ENCODE measurements around the gene IRAK1. TPM values are rescaled to one million over a fixed set of nuclear protein-coding genes. Genes with fewer than 3 reads are reported as not detected.
A peak's percentile ranks its signal among the peaks of the same experiment; 100 is the strongest.

IRAK1 gene
- total RNA-seq, 4 donors from 2014 or later = 36.4 to 53.1 (median 42.8) TPM

- H3K27me3 ChIP-seq = no peaks in the 10 kb centered on the region
- no peak overlapping the region for H3K4me3 ChIP-seq (replicated peaks in 1 of 3)
- no peaks in the 10 kb centered on the region for H3K36me3 ChIP-seq
- TF ChIP-seq, protein P1, sequence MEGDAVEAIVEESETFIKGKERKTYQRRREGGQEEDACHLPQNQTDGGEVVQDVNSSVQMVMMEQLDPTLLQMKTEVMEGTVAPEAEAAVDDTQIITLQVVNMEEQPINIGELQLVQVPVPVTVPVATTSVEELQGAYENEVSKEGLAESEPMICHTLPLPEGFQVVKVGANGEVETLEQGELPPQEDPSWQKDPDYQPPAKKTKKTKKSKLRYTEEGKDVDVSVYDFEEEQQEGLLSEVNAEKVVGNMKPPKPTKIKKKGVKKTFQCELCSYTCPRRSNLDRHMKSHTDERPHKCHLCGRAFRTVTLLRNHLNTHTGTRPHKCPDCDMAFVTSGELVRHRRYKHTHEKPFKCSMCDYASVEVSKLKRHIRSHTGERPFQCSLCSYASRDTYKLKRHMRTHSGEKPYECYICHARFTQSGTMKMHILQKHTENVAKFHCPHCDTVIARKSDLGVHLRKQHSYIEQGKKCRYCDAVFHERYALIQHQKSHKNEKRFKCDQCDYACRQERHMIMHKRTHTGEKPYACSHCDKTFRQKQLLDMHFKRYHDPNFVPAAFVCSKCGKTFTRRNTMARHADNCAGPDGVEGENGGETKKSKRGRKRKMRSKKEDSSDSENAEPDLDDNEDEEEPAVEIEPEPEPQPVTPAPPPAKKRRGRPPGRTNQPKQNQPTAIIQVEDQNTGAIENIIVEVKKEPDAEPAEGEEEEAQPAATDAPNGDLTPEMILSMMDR (IDR thresholded peaks at IDR 0.05) = no peak
- no peak for TF ChIP-seq POLR2A (IDR thresholded peaks at IDR 0.05)
- 77 to 80% methylated on average over 6 to 10 of the region's 27 CpGs for WGBS, 2 donors
- no peak for DNase-seq
- intact Hi-C loops (cut with DNase I) = no loop called here
- peak overlapping the region in 2 of 3 donors; percentile 24 to 41 for H3K27ac ChIP-seq
- no peaks in the 10 kb centered on the region for H3K9me3 ChIP-seq
- peaks cover 9 to 41% of the 10 kb centered on the region in 2 donors for H3K4me1 ChIP-seq
Measured at GRCh38 chrX:154023276-154024000, 3.7 kb upstream of the IRAK1 start.

- no peak for DNase-seq
- Histone ChIP-seq H3K27me3 (no peaks in the 10 kb centered on the region), H3K36me3 (no peaks in the 10 kb centered on the region), H3K9me3 (no peaks in the 10 kb centered on the region), H3K4me1 (peaks cover 9 to 41% of the 10 kb centered on the region in 2 donors), H3K4me3 (replicated peaks in 1 of 3) (no peak overlapping the region), H3K27ac (no peak overlapping the region)
- 84 to 94% methylated on average over 3 to 5 of the region's 5 CpGs for WGBS, 2 donors
- TF ChIP-seq, protein P1 (IDR thresholded peaks at IDR 0.05) = no peak
- TF ChIP-seq POLR2A (IDR thresholded peaks at IDR 0.05) = no peak
- intact Hi-C loops (cut with DNase I) = no loop called here
Measured at GRCh38 chrX:154022108-154022507, 2.4 kb upstream of the IRAK1 start.

DNA sequence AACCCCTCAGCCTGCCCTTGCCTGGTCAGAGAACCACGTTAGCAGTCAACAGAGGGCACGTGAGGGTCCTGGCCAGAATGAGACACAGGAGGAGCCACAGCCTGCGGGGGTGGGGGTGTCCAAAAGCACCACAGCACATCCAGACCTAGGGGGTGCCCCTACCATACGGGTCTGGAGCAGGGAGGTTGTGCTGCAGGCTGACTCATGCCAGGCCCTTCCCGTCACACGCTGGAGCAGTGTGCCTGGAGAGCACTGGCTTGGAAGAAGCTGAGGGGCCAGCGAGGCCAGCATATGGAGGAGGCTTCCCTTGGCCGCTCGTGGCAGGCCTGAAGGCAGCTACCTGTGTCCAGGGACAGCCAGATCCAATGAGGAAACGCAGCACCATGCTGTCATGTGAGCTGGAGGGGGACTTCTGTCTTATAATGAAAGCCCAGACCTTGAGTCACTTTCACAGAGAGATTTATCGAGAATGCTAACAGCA is 1.5 kb upstream of the IRAK1 start:
- Histone ChIP-seq H3K4me1 (peaks cover 9 to 37% of the 10 kb centered on the region in 2 donors), H3K36me3 (no peaks in the 10 kb centered on the region), H3K27ac (peak overlapping the region in 1 of 3 donors; percentile 68), H3K9me3 (no peaks in the 10 kb centered on the region), H3K4me3 (replicated peaks in 1 of 3) (no peak overlapping the region), H3K27me3 (no peaks in the 10 kb centered on the region)
- TF ChIP-seq POLR2A (IDR thresholded peaks at IDR 0.05) = no peak
- TF ChIP-seq, protein P1 (IDR thresholded peaks at IDR 0.05) = no peak
- no peak for DNase-seq
- intact Hi-C loops (cut with DNase I) = no loop called here
- 84 to 88% methylated on average over 1 to 3 of the region's 11 CpGs for whole genome bisulfite sequencing, 2 donors

GRCh38 chrX:154020536-154021115 is 924 bp upstream of the IRAK1 start:
- intact Hi-C loops (cut with DNase I) = no loop called here
- WGBS, 2 donors = 62 to 77% methylated on average over 5 to 8 of the region's 9 CpGs

More at GRCh38 chrX:154020536-154021115, 924 bp upstream of the IRAK1 start:
- H3K36me3 ChIP-seq = no peaks in the 10 kb centered on the region
- peak overlapping the region in 1 of 3 donors; percentile 28 for H3K4me3 ChIP-seq (replicated peaks in 1 of 3)
- H3K4me1 ChIP-seq = peaks cover 9 to 33% of the 10 kb centered on the region in 2 donors
- H3K9me3 ChIP-seq = no peaks in the 10 kb centered on the region
- DNase-seq = no peak
- H3K27me3 ChIP-seq = no peaks in the 10 kb centered on the region
- peak overlapping the region; percentile 65 to 77 (median 68) for H3K27ac ChIP-seq
- TF ChIP-seq, protein P1 (IDR thresholded peaks at IDR 0.05) = no peak
- TF ChIP-seq POLR2A (IDR thresholded peaks at IDR 0.05) = no peak
